Fibroblast of skin of right biceps (primary cell): ENCODE data around the gene RPTOR.

Experiments used
- DNase-seq: peaks from one replicate; pipeline ENCODE4 v3.0.0-alpha.2; 2013

RPTOR gene

GRCh38 chr17:81013642-81014041 is 469.0 kb downstream of the RPTOR start:
- DNase-seq: no peak

GRCh38 chr17:81015136-81015535 is 470.5 kb downstream of the RPTOR start:
- DNase-seq: no peak
